Psoas muscle (tissue), 8 donors: Measurements from ENCODE around the gene PRSS21. TPM values are rescaled to one million over a fixed set of nuclear protein-coding genes. Genes with fewer than 3 reads are reported as not detected.

Source experiments
- ATAC-seq, 4 donors: fragments of 200-7000 bp; cut with Tn5 transposase; one replicate each; pipeline ENCODE4 v1.9.1; 2020; ENCODE audit warnings: moderate library complexity in 3 of 4, mild to moderate bottlenecking in 2 of 4
- DNase-seq, 2 donors: peaks; one replicate each; pipeline ENCODE4 v3.0.0-alpha.2; 2020
- H3K27ac ChIP-seq: fragments of 200-600 bp; one replicate; pipeline ENCODE4 v1.8.0; 2022
- H3K27me3 ChIP-seq, 3 donors: fragments of 200-600 bp in 1 of 3; one replicate each; pipeline versions ENCODE4 v1.6.1 to v1.8.0; 2013 to 2022; ENCODE audit warnings: low read length in 2 of 3, mild to moderate bottlenecking in 2 of 3, moderate library complexity in 1 of 3; ENCODE audit not compliant: insufficient read depth in 3 of 3
- H3K36me3 ChIP-seq, 2 donors: fragments of 200-600 bp in 1 of 2; one replicate each; pipeline versions ENCODE4 v1.6.1 to v1.8.0; 2013 to 2022; ENCODE audit warnings: low read depth in 1 of 2, mild to moderate bottlenecking in 1 of 2, moderate library complexity in 1 of 2; ENCODE audit not compliant: insufficient read depth in 1 of 2
- H3K4me1 ChIP-seq: fragments of 200-600 bp; one replicate; pipeline ENCODE4 v1.8.0; 2022
- H3K4me3 ChIP-seq: fragments of 200-600 bp; one replicate; pipeline ENCODE4 v1.8.0; 2022; ENCODE audit warnings: mild to moderate bottlenecking
- H3K9me3 ChIP-seq: fragments of 200-600 bp; one replicate; pipeline ENCODE4 v1.8.0; 2022
- WGBS, 3 donors: extraction: QIAGEN DNeasy Blood & Tissue Kit; methylation state at CpG; one replicate each; pipeline versions ENCODE4 v1.1.6 to v1.1.7; 2013; 5-methylcytosine and 5-hydroxymethylcytosine counted together
- intact Hi-C, 2 donors: fragments of 100-400 bp; cut with DNase I; formaldehyde crosslinking; loops; one replicate each; pipeline versions ENCODE4 v1.11.0 to v1.14.2; 2022
- polyA plus RNA-seq, 3 donors: library from polyadenylated mRNA; stranded (reverse); fragments of 200-250 nt; gene quantifications; one replicate each; pipeline ENCODE4 v1.2.3, GENCODE V29; 2013
- total RNA-seq, 4 donors: library from RNA; stranded (reverse); fragmentation: NEBNext Ultra II Directional in 2 of 4; extraction: Animal tissue kit (Norgen Biotek cat#: 25700) in 2 of 4; gene quantifications; one replicate each; pipeline versions ENCODE4 v1.2.1 to v1.2.4, GENCODE V29; 2021 to 2023
- TF ChIP-seq, protein P1 (sequence below): fragments of 200-600 bp; IDR thresholded peaks from one replicate; pipeline ENCODE4 v1.8.0; 2022; ENCODE audit warnings: antibody characterized with exemption
- donor health status: healthy with polysubstance abuse.
- donor health status: DM: no; HTN: no; CAD: no; lungs with moderate emphysema.
- donor health status: Bipolar disorder and iron deficiency.
- donor health status: healthy.
- donor health status: DM: yes; HTN: yes; CAD: no.
- donor health status: DM: no; HTN: no; CAD: no.
- donor health status: DM: no; HTN: no; CAD: no.
- donor health status: DM: yes; HTN: yes; CAD: no.

Gene PRSS21
- total and polyA plus RNA-seq, 7 donors = 0.05 to 0.20 (median 0.10) TPM; not detected in 4

DNA sequence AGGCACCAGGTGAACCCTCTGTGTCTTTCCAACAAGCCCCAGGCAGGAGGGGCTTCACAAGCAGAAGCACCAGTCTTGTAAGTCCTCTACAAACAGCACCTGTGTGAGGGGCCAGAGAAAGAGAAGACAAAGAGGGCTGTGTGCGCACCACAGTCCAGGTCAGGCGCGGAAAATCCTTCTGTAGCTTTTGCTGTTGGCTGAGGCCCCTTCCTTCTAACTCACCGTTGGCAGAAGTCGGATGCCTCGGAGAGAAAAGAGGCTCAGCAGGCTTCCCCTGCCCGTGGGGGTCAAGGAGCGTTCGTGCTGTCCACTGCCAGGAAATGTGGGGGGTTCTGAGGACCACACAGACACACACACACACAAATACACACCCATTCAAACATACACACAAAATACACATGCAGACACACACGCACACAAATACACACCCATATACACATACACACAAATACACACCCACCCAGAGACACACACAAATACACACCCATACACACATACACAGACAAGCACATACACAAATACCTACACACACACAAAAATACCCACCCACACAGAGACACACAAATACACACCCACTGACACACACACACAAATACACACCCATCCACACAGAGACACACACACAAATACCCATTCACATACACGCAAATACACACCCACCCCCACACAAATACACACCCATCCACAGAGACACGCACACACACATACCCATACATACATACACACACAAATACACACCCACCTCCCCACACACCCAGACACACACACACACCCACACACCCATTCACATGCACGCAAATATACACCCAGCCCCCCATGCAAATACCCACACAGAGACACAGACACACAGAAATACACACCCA lies 19.8 kb downstream of the PRSS21 start:
- no peaks in the 10 kb centered on the region for H3K36me3 ChIP-seq
- intact Hi-C loops = no loop called here
- H3K4me3 ChIP-seq = no peak overlapping the region
- WGBS, 3 donors = 56 to 63% (median 56%) methylated on average over 13 of the region's 13 CpGs
- DNase-seq (peak in 1 of 2 donors; percentile 14), ATAC-seq (no peak)
- no peak overlapping the region for H3K27ac ChIP-seq
- H3K4me1 ChIP-seq = no peaks in the 10 kb centered on the region
- no peaks in the 10 kb centered on the region for H3K9me3 ChIP-seq
- TF ChIP-seq, protein P1, sequence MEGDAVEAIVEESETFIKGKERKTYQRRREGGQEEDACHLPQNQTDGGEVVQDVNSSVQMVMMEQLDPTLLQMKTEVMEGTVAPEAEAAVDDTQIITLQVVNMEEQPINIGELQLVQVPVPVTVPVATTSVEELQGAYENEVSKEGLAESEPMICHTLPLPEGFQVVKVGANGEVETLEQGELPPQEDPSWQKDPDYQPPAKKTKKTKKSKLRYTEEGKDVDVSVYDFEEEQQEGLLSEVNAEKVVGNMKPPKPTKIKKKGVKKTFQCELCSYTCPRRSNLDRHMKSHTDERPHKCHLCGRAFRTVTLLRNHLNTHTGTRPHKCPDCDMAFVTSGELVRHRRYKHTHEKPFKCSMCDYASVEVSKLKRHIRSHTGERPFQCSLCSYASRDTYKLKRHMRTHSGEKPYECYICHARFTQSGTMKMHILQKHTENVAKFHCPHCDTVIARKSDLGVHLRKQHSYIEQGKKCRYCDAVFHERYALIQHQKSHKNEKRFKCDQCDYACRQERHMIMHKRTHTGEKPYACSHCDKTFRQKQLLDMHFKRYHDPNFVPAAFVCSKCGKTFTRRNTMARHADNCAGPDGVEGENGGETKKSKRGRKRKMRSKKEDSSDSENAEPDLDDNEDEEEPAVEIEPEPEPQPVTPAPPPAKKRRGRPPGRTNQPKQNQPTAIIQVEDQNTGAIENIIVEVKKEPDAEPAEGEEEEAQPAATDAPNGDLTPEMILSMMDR = no peak
- H3K27me3 ChIP-seq = peaks cover 0 to 18% (median 0%) of the 10 kb centered on the region in 3 donors

DNA sequence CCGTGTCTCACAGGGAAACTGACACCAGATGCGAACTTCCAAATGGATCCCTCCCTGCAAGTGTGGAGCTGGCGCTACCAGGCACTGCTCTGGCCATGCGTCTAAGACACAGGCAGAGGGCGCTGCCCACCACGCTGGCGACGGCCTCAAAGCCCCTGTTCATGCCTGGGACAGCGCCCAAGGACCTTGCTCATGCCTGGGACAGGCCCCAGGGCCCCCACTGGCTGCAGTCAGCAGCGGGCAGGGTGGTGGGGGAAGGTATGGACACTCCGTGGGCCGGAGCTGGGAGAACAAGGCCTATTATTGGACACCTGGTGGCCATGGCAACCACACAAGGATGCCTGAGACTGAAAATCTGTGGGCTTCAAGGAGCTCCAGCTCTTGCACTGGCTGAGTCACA lies 21.9 kb downstream of the PRSS21 start:
- Histone ChIP-seq H3K9me3 (no peaks in the 10 kb centered on the region), H3K4me1 (no peaks in the 10 kb centered on the region), H3K27ac (no peak overlapping the region), H3K4me3 (no peak overlapping the region), H3K27me3 (peaks cover 0 to 9% (median 0%) of the 10 kb centered on the region in 3 donors), H3K36me3 (no peaks in the 10 kb centered on the region)
- DNase-seq (peak; percentile 56 to 75), ATAC-seq (peak; percentile 70 to 78 (median 78))
- TF ChIP-seq, protein P1 = peak; percentile 62
- intact Hi-C loops = no loop called here
- 3 to 7% (median 4%) methylated on average over 12 of the region's 12 CpGs for WGBS, 3 donors

GRCh38 chr16:2839650-2840450 lies 22.8 kb downstream of the PRSS21 start:
- Histone ChIP-seq H3K9me3 (no peaks in the 10 kb centered on the region), H3K36me3 (no peaks in the 10 kb centered on the region), H3K4me1 (no peaks in the 10 kb centered on the region), H3K4me3 (no peak overlapping the region), H3K27ac (no peak overlapping the region), H3K27me3 (peaks cover 0 to 7% (median 0%) of the 10 kb centered on the region in 3 donors)
- intact Hi-C loops = no loop called here
- WGBS, 3 donors = 82 to 83% (median 82%) methylated on average over 15 of the region's 15 CpGs
- ATAC-seq (no peak), DNase-seq (peak in 1 of 2 donors; percentile 30)
- TF ChIP-seq, protein P1 = no peak

GRCh38 chr16:2840914-2841313 lies 23.9 kb downstream of the PRSS21 start:
- WGBS, 3 donors = 67 to 89% (median 79%) methylated on average over 11 to 12 of the region's 12 CpGs
- Histone ChIP-seq H3K4me1 (no peaks in the 10 kb centered on the region), H3K27me3 (peaks cover 0 to 7% (median 0%) of the 10 kb centered on the region in 3 donors), H3K27ac (no peak overlapping the region), H3K36me3 (no peaks in the 10 kb centered on the region), H3K4me3 (no peak overlapping the region), H3K9me3 (no peaks in the 10 kb centered on the region)
- intact Hi-C loops = no loop called here
- DNase-seq (peak in 1 of 2 donors; percentile 36), ATAC-seq (no peak)
- TF ChIP-seq, protein P1 = no peak
